Stimulated activated CD8-positive, alpha-beta memory T cell treated with anti-CD3 and anti-CD28 coated beads, Interleukin-7, amount 100 ng/mL, for 24 hours (primary cell): ENCODE measurements around the gene KTN1.

Source experiments
- DNase-seq: peaks from one replicate; pipeline ENCODE4 v3.0.0-alpha.2; 2020; ENCODE audit warnings: low read depth

KTN1 gene

GRCh38 chr14:55572578-55572977 is 7.4 kb upstream of the KTN1 start:
- DNase-seq: no peak

DNA sequence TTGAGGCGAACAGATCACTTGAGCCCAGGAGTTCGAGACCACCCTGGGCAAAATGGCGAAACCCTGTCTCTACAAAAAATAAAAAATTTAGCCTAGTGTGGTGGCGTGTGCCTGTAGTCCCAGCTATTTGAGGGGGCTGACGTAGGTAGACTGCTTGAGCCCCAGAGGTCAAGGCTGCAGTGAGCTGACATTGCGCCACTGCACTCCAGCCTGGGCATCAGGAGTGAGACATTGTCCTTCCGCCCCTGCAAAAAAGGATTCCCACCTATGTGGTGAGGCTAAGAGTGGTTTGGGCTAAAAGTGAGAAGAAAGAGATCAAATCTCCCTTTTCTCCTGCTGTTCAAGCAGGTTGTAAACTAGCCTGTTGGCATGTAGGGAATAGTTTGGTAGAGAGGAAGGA is 5.0 kb upstream of the KTN1 start:
- DNase-seq: no peak

- DNase-seq: no peak
These were observed 2.8 kb upstream of the KTN1 start for GRCh38 chr14:55577229-55577628.

GRCh38 chr14:55578511-55578910 is 1.5 kb upstream of the KTN1 start:
- no peak for DNase-seq

- DNase-seq: peak; percentile 19
These were observed 699 bp downstream of the KTN1 start for GRCh38 chr14:55580470-55581341.

- DNase-seq: no peak
These were observed 1.4 kb downstream of the KTN1 start for GRCh38 chr14:55581342-55581771.

DNA sequence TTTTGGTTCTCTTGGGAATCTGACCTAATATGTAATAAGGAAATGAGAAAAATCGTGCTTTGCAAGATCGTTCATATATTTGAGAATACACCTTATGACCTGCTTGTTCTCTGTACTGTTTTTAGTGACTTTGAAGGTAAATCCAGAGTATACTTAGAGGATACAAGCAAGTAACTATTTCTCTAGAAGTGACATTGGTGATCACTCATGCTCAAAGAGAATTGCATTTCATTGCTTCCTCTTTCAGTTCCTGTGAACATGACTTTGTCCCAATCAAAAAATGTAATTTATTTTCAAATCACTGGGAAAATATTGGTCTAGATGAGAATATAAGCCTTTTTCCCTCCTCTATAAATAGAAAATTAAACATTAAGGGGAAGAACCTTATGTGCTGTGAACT is 2.7 kb downstream of the KTN1 start:
- no peak for DNase-seq

DNA sequence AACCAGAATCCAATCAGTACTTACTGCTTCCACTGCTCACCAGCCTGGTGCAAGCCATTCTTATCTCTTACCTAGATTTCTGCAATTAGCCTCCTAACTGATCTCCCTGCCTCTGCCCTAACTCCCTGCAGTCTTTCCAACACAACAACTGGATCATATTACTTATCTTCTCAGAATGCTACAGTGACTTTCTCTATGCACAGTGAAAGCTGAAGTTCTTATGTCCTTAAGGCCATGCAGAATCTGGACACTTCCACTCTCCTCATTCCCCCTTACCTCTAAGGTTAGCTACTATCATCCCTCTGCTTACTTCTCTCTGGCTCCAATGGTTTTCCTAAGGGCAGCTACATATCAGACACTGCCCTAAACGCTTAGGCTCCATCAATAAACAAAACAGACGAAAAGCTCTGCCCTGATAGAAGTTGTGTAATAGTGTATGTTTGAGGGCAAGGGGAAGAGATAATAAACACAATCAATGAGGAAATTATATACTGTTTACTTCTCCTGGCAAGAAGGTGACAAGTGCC is 4.0 kb downstream of the KTN1 start:
- DNase-seq: no peak

DNA sequence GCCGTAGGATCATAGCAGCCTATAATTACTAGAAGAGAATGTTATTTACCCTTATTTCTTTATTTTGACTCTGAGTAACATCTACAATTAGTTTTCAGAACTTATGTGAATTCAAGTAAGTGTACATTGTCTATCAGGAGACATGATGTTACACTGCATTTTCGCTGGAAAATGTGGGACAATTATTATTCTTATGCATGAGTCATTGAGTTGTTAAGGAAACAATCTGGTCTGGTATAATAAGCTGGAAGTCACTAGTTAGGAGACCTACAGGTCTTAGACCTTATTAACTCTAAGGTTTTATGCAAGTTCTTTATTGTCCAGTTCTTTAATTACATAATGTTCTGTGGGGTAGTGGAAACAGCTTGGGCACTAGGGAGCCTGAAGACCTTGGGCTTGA is 5.8 kb downstream of the KTN1 start:
- no peak for DNase-seq

- DNase-seq: no peak
These were observed 6.4 kb downstream of the KTN1 start for GRCh38 chr14:55586411-55586810.

- DNase-seq: no peak
These were observed 7.8 kb downstream of the KTN1 start for GRCh38 chr14:55587847-55588246.

- no peak for DNase-seq
These were observed 8.3 kb downstream of the KTN1 start for GRCh38 chr14:55588259-55588699.

DNA sequence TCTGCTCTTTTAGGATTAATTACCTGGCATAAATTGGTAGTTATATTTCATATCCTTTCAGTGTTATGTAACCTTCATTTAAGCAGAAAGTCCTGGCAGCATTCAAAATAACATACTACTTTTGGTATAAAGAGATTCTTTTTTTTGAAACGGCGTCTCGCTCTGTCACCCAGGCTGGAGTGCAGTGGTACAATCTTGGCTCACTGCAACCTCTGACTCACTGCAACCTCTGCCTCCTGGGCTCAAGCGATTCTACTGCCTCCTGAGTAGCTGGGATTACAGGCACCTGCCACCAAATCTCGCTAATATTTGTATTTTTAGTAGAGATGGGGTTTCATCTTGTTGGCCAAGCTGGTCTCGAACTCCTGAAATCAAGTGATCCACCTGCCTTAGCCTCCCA is 9.2 kb downstream of the KTN1 start:
- DNase-seq: no peak

DNA sequence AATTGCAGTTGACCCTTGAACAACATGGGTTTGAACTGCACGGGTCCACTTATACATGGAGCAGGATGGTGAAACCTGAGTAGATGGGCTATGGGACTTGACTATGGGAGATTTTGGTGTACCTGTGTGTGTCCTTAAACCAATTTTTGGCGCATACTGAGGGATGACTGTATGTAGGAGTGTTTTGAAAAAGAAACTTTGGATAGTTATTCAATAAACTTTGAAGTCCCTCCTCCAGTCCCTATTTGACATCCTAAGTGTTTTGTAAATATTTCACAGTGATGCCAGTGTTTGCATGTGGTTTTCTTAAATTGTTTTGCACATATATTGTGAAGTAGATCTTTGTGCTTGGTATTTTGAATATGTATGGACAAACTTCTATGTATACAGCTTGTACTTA is 12.4 kb downstream of the KTN1 start:
- DNase-seq: no peak

GRCh38 chr14:55593698-55594097 is 13.7 kb downstream of the KTN1 start:
- no peak for DNase-seq

- no peak for DNase-seq
These were observed 19.4 kb downstream of the KTN1 start for GRCh38 chr14:55599250-55599879.

- DNase-seq: no peak
These were observed 21.0 kb downstream of the KTN1 start for GRCh38 chr14:55600784-55601561.

DNA sequence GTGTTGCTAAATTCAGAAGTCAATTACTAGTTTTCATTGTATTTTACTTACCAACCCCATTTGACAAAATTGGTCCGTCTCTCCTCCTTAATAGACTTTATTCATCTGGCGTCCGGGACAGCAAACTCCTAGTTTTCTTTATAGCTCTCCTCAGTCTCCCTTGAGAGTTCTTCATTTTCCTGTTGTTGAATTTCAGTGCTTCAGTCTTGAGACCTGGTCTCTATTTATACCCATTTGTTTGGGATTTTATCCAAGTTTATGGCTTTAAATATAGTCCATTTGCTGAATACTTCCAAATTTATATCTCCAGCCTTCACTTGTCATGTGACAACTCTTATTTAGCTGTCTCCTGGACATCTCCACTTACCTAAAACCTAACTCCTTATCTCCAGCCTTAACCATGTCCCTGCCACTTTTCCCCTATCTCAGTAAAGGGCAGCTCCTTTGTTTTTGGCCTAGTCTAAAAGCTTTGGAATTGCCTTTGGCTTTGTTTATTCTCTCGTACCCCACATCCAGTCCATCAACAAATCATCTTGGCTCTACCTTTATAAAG is 23.5 kb downstream of the KTN1 start:
- no peak for DNase-seq

- DNase-seq: no peak
These were observed 24.5 kb downstream of the KTN1 start for GRCh38 chr14:55604488-55604887.

- no peak for DNase-seq
These were observed 25.0 kb downstream of the KTN1 start for GRCh38 chr14:55604900-55605418.

DNA sequence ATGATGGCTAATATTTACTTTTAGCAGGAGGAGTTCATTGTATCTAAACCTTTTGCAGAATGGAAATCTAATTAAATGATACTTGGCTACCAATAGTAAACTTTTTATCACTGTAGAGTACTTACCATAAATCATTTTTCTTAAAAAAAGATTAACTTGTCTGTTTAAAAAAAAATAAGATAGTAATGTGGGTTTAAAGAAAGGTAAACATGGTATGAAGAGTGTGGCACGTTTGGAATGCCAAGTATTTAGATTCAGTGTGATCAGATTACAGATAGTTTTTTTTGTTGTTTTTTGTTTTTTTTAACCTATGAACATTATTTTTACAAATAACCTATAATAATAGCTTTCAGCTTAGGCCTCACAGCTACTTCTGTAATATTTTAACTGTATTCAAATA is 25.8 kb downstream of the KTN1 start:
- no peak for DNase-seq

DNA sequence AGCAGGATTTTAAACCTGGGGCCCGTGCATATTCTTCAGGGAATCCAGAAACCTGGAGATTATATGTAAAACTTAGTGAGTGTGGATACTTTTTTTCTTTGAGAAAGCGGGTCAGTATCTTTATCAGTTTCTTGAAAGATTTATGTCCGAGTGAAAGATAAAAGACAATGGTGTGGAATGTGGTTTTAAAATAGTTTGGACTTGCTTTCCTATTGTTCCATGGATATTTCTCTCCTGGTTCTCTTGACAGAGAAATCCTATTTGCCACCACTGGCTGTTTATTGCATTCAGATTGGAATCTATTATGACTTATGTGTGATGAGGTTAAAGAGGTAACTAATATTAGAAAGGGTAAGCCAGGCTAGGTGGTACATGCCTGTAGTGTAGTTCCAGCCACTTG is 27.4 kb downstream of the KTN1 start:
- DNase-seq: no peak
